GM12878 (cell line): Measurements from ENCODE around the gene CYP1A2. TPM values are rescaled to one million over a fixed set of nuclear protein-coding genes. Genes with fewer than 3 reads are reported as not detected.

Experiments
- ATAC-seq: fragments of 200-7000 bp; cut with Tn5 transposase; 3 replicates; pipeline ENCODE4 v1.9.1; 2020; ENCODE audit warnings: mild to moderate bottlenecking, moderate library complexity
- BruUV-seq: library from RNA; stranded (reverse); fragments of 400-500 nt; replicated peaks from 2 replicates; lab custom pipeline; 2021; lab: Mats Ljungman, UMichigan
- CTCF ChIA-PET: fragments of 300-600 bp; sonication (Branson Sonifier 250); formaldehyde crosslinking; extraction: SDS; loops from one replicate; lab custom pipeline; 2021; ENCODE audit warnings: inconsistent platforms; lab: Yijun Ruan, JAX
- POLR2A ChIA-PET: fragments of 350-600 bp; formaldehyde crosslinking; extraction: SDS; loops from one replicate; lab custom pipeline; 2021; ENCODE audit warnings: inconsistent platforms; lab: Charles Lee
- RAD21 ChIA-PET: fragments of 300-600 bp; sonication (Branson Sonifier 250); formaldehyde crosslinking; loops from one replicate; lab custom pipeline; 2023; ENCODE audit warnings: antibody characterized with exemption; ENCODE audit not compliant: unreplicated experiment; lab: Charles Lee
- SMC1A ChIA-PET: fragments of 300-600 bp; sonication (Branson Sonifier 250); formaldehyde crosslinking; loops from one replicate; lab custom pipeline; 2023; ENCODE audit not compliant: unreplicated experiment, uncharacterized antibody; lab: Charles Lee
- DNase-seq: peaks from one replicate; pipeline ENCODE4 v3.0.0-alpha.2; 2011; ENCODE audit warnings: low read depth, low spot score
- FAIRE-seq: peaks from 3 replicates; lab custom pipeline; 2011; peaks lifted over from hg19 to GRCh38; lab: Jason Lieb, UNC
- H2AFZ ChIP-seq: 2 replicates; pipeline ENCODE4 v1.6.0; 2011; ENCODE audit warnings: low read depth, low read length, control low read depth; ENCODE audit not compliant: control insufficient read depth
- H3K27ac ChIP-seq: 2 replicates; pipeline ENCODE4 v1.5.1; 2011; ENCODE audit warnings: control low read depth; ENCODE audit not compliant: control insufficient read depth, insufficient read depth
- H3K27me3 ChIP-seq, 2 experiments: replicated peaks in 1 of 2; 2 replicates each; pipeline versions ENCODE4 v1.6.0 to v1.6.1; 2011; ENCODE audit warnings: low read length in 1 of 2; ENCODE audit not compliant: control insufficient read depth in 2 of 2, insufficient read depth in 2 of 2
- H3K36me3 ChIP-seq, 2 experiments: 2 replicates each; pipeline ENCODE4 v1.5.1; 2011; ENCODE audit warnings: low read length in 1 of 2; ENCODE audit not compliant: control insufficient read depth in 2 of 2, insufficient read depth in 2 of 2
- H3K4me1 ChIP-seq: 2 replicates; pipeline ENCODE4 v1.6.1; 2011; ENCODE audit warnings: mild to moderate bottlenecking, low read length, moderate library complexity, mixed read lengths; ENCODE audit not compliant: control insufficient read depth, insufficient read depth
- H3K4me2 ChIP-seq: 2 replicates; pipeline ENCODE4 v1.6.0; 2011; ENCODE audit warnings: control low read depth; ENCODE audit not compliant: control insufficient read depth, insufficient read depth
- H3K4me3 ChIP-seq: fragments of 200-600 bp; sonication (generic); 2 replicates; pipeline ENCODE4 v1.5.1; 2016
- H3K79me2 ChIP-seq: 2 replicates; pipeline ENCODE4 v1.6.0; 2011; ENCODE audit warnings: low read length; ENCODE audit not compliant: control insufficient read depth, insufficient read depth
- H3K9ac ChIP-seq: 2 replicates; pipeline ENCODE4 v1.8.0; 2011; ENCODE audit warnings: low read length, control low read depth, mixed read lengths; ENCODE audit not compliant: control insufficient read depth, insufficient read depth
- H3K9me3 ChIP-seq: replicated peaks from 3 replicates; pipeline ENCODE4 v1.5.1; 2011; ENCODE audit warnings: mild to moderate bottlenecking, low read length; ENCODE audit not compliant: control insufficient read depth, insufficient read depth
- H4K20me1 ChIP-seq: 2 replicates; pipeline ENCODE4 v1.6.0; 2011; ENCODE audit not compliant: control insufficient read depth, insufficient read depth
- CBX5 ChIP-seq: sonication (generic); IDR thresholded peaks from 2 replicates; pipeline ENCODE4 v1.6.1; 2016; ENCODE audit warnings: low read depth, moderate library complexity, mild to moderate bottlenecking, inconsistent platforms
- CREM ChIP-seq: IDR thresholded peaks from 2 replicates; pipeline ENCODE4 v1.6.1; 2014; ENCODE audit warnings: antibody characterized with exemption, low read depth
- HCFC1 ChIP-seq: fragments of 150-350 bp; IDR thresholded peaks from 2 replicates; pipeline ENCODE4 v1.6.1; 2014; ENCODE audit warnings: low read length
- HDAC2 ChIP-seq: fragments of 200-600 bp; sonication (generic); IDR thresholded peaks from 2 replicates; pipeline ENCODE4 v1.6.1; 2017
- KLF5 ChIP-seq: fragments of 450-650 bp; IDR thresholded peaks from 2 replicates; pipeline ENCODE4 v1.6.1; 2014; ENCODE audit warnings: mild to moderate bottlenecking; ENCODE audit not compliant: partially characterized antibody
- MEF2A ChIP-seq: IDR thresholded peaks from 2 replicates; pipeline ENCODE4 v1.6.1; 2011; ENCODE audit warnings: low read depth, mild to moderate bottlenecking, low read length, moderate library complexity; ENCODE audit not compliant: insufficient read depth
- MTA3 ChIP-seq: IDR thresholded peaks from 2 replicates; pipeline ENCODE4 v1.6.1; 2012; ENCODE audit warnings: low read length, inconsistent platforms, borderline replicate concordance
- NFXL1 ChIP-seq: fragments of 450-650 bp; IDR thresholded peaks from 2 replicates; pipeline ENCODE4 v1.6.1; 2017; ENCODE audit warnings: antibody characterized with exemption, mild to moderate bottlenecking, borderline replicate concordance
- NFYA ChIP-seq: IDR thresholded peaks from 2 replicates; pipeline ENCODE4 v1.6.1; 2011; ENCODE audit warnings: low read depth, mild to moderate bottlenecking, low read length, improper control_type of control experiment, borderline replicate concordance
- NFYB ChIP-seq: IDR thresholded peaks from 2 replicates; pipeline ENCODE4 v1.6.1; 2011; ENCODE audit warnings: low read depth, mild to moderate bottlenecking, low read length, improper control_type of control experiment, moderate library complexity; ENCODE audit not compliant: insufficient read depth
- POLR2AphosphoS2 ChIP-seq: IDR thresholded peaks from 2 replicates; pipeline ENCODE4 v1.6.1; 2011; ENCODE audit warnings: low read depth, mild to moderate bottlenecking, low read length, improper control_type of control experiment, moderate library complexity
- POLR2AphosphoS5 ChIP-seq: IDR thresholded peaks from 2 replicates; pipeline ENCODE4 v1.6.1; 2011; ENCODE audit warnings: mild to moderate bottlenecking, low read length, inconsistent platforms
- POU2F2 ChIP-seq: IDR thresholded peaks from 3 replicates; pipeline ENCODE4 v1.6.1; 2011; ENCODE audit warnings: low read depth, mild to moderate bottlenecking, low read length, borderline replicate concordance
- SRF ChIP-seq, 2 experiments: IDR thresholded peaks; 2 replicates each; pipeline ENCODE4 v1.6.1; 2011; ENCODE audit warnings: low read depth in 2 of 2, low read length in 2 of 2, mild to moderate bottlenecking in 1 of 2, moderate library complexity in 1 of 2
- STAT3 ChIP-seq: IDR thresholded peaks from 2 replicates; pipeline ENCODE4 v1.6.1; 2011; ENCODE audit warnings: low read depth, low read length, improper control_type of control experiment
- YY1 ChIP-seq: IDR thresholded peaks from 2 replicates; pipeline ENCODE4 v1.6.1; 2011; ENCODE audit warnings: low read depth, mild to moderate bottlenecking, low read length
- ZBED1 ChIP-seq: IDR thresholded peaks from 2 replicates; pipeline ENCODE4 v1.6.1; 2016; ENCODE audit warnings: borderline replicate concordance
- ZNF217 ChIP-seq: fragments of 450-650 bp; IDR thresholded peaks from 2 replicates; pipeline ENCODE4 v1.6.1; 2017; ENCODE audit warnings: antibody characterized with exemption, mild to moderate bottlenecking
- WGBS: methylation state at CpG from one replicate; pipeline ENCODE4 v1.1.6; 2016; ENCODE audit warnings: low lambda C conversion rate; ENCODE audit not compliant: insufficient replicate concordance, insufficient coverage; ENCODE audit errors: missing lambda C conversion rate; 5-methylcytosine and 5-hydroxymethylcytosine counted together
- in situ Hi-C: fragments of 300-500 bp; cut with MboI; formaldehyde crosslinking; loops from 9 replicates; pipeline ENCODE4 v1.14.3; 2018; ENCODE audit warnings: mixed read lengths
- intact Hi-C: fragments of 100-400 bp; cut with micrococcal nuclease; formaldehyde crosslinking; loops from one replicate; pipeline ENCODE4 v1.14.2; 2022; ENCODE audit not compliant: unreplicated experiment
- polyA plus RNA-seq, 11 experiments: library from polyadenylated mRNA; depleted of rRNA in 4 of 11; unstranded in 6 of 11; stranded (reverse) in 5 of 11; fragments of >200 nt; fragmentation: Nextera tagmentation in 4 of 11; fragmentation: Illumina TruSeq in 1 of 11; extraction: Ambion mirVana in 4 of 11; extraction: Trizol in 1 of 11; gene quantifications; 1 replicate in 1 of 11; 2 replicates in 10 of 11; pipeline versions ENCODE4 v1.2.1 to v1.2.3, GENCODE V29; 2011 to 2016; ENCODE audit warnings: inconsistent platforms in 2 of 11, missing spikeins in 2 of 11, low read depth in 1 of 11
- total RNA-seq, 4 experiments: library from RNA; depleted of rRNA in 3 of 4; stranded (reverse); fragments of >200 nt in 3 of 4; fragmentation: Illumina TruSeq in 1 of 4; extraction: Trizol in 1 of 4; gene quantifications; 2 replicates each; pipeline versions ENCODE4 v1.2.1 to v1.2.3, GENCODE V29; 2013 to 2021
- TF ChIP-seq, protein P1 (sequence below): IDR thresholded peaks from 2 replicates; pipeline ENCODE4 v1.6.1; 2011; ENCODE audit warnings: low read depth, low read length, improper control_type of control experiment, borderline replicate concordance
- TF ChIP-seq, protein P2 (sequence below): fragments of 450-650 bp; IDR thresholded peaks from 2 replicates; pipeline ENCODE4 v1.6.1; 2014; ENCODE audit warnings: mild to moderate bottlenecking
- TF ChIP-seq, protein P3 (sequence below): IDR thresholded peaks from 2 replicates; pipeline ENCODE4 v1.6.1; 2012; ENCODE audit warnings: low read length, inconsistent platforms

CYP1A2 gene
- total and polyA plus RNA-seq, 10 of the 15 experiments (the other 5 are each of a cell fraction or from before 2014, with no cell fraction given): 0.03 to 0.09 (median 0.05) TPM; not detected in 7

DNA sequence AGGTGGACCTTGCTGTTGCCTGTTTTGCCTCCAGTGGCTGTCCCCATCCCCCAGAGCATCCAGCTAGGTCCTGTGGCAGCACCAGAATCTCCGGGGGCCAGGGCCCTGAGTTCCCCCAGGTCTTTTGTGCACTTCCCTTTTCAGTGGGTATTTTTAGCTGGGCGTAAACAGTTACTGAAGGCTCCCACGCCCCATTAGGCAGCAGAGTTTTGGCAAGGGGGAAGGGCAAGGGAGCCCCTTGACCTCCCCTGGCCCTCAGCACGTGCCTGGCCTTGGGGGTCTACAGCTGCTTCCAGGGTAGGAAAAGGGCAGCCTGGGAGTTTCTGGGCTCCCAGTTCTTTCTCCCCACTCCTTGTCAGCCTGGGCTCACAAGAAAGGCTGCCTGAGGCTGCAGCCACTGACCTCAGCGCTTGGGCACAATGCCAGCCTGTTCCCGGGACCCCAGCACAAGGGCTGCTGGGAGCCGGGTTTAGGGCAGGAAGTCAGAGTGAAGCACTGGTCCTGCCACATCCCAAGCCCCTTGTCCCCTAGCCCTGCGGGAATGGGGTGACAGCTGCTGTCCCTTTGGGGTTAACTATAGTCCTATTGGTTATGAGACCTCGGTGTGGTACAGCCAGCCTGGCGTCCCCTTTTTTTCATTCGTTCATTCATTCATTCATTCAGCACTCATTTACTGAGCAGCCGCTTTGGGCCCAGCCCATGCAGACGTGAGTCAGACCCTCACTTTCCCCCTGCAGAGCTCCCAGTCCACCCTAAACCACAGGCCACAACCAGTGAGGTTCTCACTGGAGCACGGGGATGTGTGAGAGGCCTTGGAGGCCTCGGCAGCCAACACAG lies 41.7 kb downstream of the CYP1A2 start:
- ATAC-seq (peak; percentile 22), DNase-seq (no peak), FAIRE-seq (no peak)
- ChIA-PET CTCF (interaction anchor here (1.1 to 25.9 kb wide), 6 partner anchors 8 to 156 kb away, joined by 3 to 1288 read pairs (median 14); partner anchors contain the start of gene CSK), SMC1A (interaction anchor here (0.7 to 15.7 kb wide), 5 partner anchors 8 to 159 kb away, joined by 3 to 811 read pairs (median 4); partner anchors contain the start of gene CSK), RAD21 (interaction anchor here (1.0 to 25.2 kb wide), 5 partner anchors 0 to 387 kb away, joined by 4 to 1186 read pairs (median 7); partner anchors contain the start of gene CSK), POLR2A (interaction anchor here (1.3 to 14.2 kb wide), 3 partner anchors 9 to 388 kb away, joined by 5 to 602 read pairs (median 6); partner anchors contain the start of gene CSK)
- 0% methylated on average over 15 of the region's 15 CpGs for WGBS
- Histone ChIP-seq H3K27ac (peak overlapping the region; percentile 96), H2AFZ (no peak overlapping the region), H3K9ac (peak overlapping the region; percentile 82), H3K79me2 (peaks cover 91% of the 10 kb centered on the region), H4K20me1 (no peaks in the 10 kb centered on the region), H3K4me1 (peaks cover 68% of the 10 kb centered on the region), H3K27me3 (no peaks in the 10 kb centered on the region), H3K9me3 (no peaks in the 10 kb centered on the region), H3K4me3 (peak overlapping the region; percentile 77), H3K36me3 (peaks cover 13 to 14% of the 10 kb centered on the region in 2 experiments; a peak in 3 of 4 replicates), H3K4me2 (peak overlapping the region; percentile 67)
- in situ Hi-C loops: no loop called here
- no TSS peak for BruUV-seq
- intact Hi-C loops: no loop called here
- TF ChIP-seq, protein P1, sequence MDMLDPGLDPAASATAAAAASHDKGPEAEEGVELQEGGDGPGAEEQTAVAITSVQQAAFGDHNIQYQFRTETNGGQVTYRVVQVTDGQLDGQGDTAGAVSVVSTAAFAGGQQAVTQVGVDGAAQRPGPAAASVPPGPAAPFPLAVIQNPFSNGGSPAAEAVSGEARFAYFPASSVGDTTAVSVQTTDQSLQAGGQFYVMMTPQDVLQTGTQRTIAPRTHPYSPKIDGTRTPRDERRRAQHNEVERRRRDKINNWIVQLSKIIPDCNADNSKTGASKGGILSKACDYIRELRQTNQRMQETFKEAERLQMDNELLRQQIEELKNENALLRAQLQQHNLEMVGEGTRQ: no peak
- TF ChIP-seq YY1 (0 out of 2 replicates have a peak, but pooled peaks have one; percentile 34), CREM (peak; percentile 64; the same call in 1 of the 2 replicates), ZNF217 (0 out of 2 replicates have a peak, but pooled peaks have one; percentile 27), NFYA (no peak), HDAC2 (no peak), CBX5 (no peak), SRF (IDR thresholded peaks at IDR 0.05; ENCODE audit: low read depth in 2 of 2, low read length in 2 of 2) (0 out of 4 replicates have a peak, but pooled peaks of 1 of the 2 experiments have one; percentile 53), MEF2A (peak; percentile 97), POLR2AphosphoS2 (no peak; the same call in 1 of the 2 replicates), POU2F2 (peak; percentile 55; the same call in 1 of the 3 replicates), NFYB (no peak), NFXL1 (no peak), POLR2AphosphoS5 (peak; percentile 68; the same call in 1 of the 2 replicates), MTA3 (no peak), HCFC1 (no peak), ZBED1 (peak; percentile 7; the same call in 1 of the 2 replicates), STAT3 (0 out of 2 replicates have a peak, but pooled peaks have one; percentile 44), KLF5 (peak; percentile 24)
- TF ChIP-seq, protein P2, sequence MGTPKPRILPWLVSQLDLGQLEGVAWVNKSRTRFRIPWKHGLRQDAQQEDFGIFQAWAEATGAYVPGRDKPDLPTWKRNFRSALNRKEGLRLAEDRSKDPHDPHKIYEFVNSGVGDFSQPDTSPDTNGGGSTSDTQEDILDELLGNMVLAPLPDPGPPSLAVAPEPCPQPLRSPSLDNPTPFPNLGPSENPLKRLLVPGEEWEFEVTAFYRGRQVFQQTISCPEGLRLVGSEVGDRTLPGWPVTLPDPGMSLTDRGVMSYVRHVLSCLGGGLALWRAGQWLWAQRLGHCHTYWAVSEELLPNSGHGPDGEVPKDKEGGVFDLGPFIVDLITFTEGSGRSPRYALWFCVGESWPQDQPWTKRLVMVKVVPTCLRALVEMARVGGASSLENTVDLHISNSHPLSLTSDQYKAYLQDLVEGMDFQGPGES: no peak
- TF ChIP-seq, protein P3, sequence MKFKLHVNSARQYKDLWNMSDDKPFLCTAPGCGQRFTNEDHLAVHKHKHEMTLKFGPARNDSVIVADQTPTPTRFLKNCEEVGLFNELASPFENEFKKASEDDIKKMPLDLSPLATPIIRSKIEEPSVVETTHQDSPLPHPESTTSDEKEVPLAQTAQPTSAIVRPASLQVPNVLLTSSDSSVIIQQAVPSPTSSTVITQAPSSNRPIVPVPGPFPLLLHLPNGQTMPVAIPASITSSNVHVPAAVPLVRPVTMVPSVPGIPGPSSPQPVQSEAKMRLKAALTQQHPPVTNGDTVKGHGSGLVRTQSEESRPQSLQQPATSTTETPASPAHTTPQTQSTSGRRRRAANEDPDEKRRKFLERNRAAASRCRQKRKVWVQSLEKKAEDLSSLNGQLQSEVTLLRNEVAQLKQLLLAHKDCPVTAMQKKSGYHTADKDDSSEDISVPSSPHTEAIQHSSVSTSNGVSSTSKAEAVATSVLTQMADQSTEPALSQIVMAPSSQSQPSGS: no peak
